NB4 (cell line): ENCODE data around the gene ZNF516.

Experiments
- POLR2A ChIP-seq: IDR thresholded peaks from 2 replicates; pipeline ENCODE4 v1.6.1; 2011; ENCODE audit warnings: mild to moderate bottlenecking; ENCODE audit not compliant: insufficient read length; ENCODE audit errors: extremely low read depth
- TF ChIP-seq, protein P1 (sequence below): IDR thresholded peaks from one replicate; pipeline ENCODE4 v1.5.1; 2012; ENCODE audit warnings: low read depth, low read length
- TF ChIP-seq, protein P2 (sequence below): IDR thresholded peaks from 2 replicates; pipeline ENCODE4 v1.6.1; 2011; ENCODE audit warnings: low read depth, low read length

DNA sequence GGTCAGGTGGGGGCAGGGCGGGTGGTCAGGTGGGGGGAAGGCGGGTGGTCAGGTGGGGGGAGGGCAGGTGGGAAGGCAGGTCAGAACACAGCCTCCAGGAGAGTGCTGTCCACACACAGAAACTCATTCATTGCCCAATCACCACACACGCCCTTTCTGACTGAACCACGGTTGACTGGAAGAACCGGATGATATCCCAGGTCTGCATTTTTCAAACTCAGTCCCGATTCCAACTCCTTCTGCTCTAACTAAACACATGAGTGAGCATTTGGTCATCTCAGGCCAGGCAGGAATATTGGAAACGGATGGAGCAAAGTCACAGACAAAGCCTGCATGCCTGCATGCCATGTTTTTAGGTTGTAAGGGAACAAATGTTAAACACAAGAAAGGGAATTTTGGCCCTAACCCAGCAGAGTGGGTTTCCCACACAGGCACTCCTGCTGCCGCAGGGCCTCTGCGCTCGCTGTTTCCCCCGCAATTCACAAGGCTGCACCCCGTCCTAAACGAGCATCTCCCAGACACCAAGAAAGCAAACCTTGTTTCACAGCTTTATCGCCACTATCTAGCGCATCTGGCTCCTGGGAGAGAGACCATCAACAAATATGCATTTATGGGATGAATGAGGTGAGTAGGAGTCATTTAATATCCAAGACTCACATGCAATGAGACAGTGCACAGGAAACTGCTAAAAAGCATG, 100.1 kb downstream of the ZNF516 start:
- TF ChIP-seq, protein P1, sequence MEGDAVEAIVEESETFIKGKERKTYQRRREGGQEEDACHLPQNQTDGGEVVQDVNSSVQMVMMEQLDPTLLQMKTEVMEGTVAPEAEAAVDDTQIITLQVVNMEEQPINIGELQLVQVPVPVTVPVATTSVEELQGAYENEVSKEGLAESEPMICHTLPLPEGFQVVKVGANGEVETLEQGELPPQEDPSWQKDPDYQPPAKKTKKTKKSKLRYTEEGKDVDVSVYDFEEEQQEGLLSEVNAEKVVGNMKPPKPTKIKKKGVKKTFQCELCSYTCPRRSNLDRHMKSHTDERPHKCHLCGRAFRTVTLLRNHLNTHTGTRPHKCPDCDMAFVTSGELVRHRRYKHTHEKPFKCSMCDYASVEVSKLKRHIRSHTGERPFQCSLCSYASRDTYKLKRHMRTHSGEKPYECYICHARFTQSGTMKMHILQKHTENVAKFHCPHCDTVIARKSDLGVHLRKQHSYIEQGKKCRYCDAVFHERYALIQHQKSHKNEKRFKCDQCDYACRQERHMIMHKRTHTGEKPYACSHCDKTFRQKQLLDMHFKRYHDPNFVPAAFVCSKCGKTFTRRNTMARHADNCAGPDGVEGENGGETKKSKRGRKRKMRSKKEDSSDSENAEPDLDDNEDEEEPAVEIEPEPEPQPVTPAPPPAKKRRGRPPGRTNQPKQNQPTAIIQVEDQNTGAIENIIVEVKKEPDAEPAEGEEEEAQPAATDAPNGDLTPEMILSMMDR: no peak
- TF ChIP-seq POLR2A: no peak
- TF ChIP-seq, protein P2, sequence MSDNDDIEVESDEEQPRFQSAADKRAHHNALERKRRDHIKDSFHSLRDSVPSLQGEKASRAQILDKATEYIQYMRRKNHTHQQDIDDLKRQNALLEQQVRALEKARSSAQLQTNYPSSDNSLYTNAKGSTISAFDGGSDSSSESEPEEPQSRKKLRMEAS: no peak
